Endometrium (tissue), 2 donors: ENCODE results near the gene CADM1.

Source experiments
- FAIRE-seq: peaks from 2 replicates; lab custom pipeline; 2012; peaks lifted over from hg19 to GRCh38; lab: Jason Lieb, UNC
- donor health status: control.
- donor health status: control.

The CADM1 gene

DNA sequence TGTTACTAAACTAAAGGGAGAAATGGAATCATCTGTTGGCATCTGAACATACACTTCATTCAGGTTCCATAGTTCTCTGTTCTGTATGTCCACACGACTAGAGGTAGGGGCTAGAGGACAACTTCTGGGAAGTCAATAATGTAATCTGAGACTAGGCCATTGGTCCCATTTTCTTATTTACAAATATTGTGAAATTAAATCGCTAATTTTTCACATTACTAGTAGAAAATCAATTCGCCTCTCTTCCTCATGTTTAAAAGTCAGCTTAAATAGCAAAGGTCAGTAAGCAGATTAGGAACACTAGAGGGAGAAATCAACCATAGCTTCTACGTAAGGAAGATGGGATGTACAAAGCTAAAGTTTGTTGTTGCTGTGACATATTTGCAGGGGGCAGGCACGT, 59.7 kb downstream of the CADM1 start:
- FAIRE-seq: no peak

GRCh38 chr11:115439969-115440540, 64.2 kb downstream of the CADM1 start:
- no peak for FAIRE-seq

- no peak for FAIRE-seq
These were observed 64.8 kb downstream of the CADM1 start for GRCh38 chr11:115439385-115439784.

DNA sequence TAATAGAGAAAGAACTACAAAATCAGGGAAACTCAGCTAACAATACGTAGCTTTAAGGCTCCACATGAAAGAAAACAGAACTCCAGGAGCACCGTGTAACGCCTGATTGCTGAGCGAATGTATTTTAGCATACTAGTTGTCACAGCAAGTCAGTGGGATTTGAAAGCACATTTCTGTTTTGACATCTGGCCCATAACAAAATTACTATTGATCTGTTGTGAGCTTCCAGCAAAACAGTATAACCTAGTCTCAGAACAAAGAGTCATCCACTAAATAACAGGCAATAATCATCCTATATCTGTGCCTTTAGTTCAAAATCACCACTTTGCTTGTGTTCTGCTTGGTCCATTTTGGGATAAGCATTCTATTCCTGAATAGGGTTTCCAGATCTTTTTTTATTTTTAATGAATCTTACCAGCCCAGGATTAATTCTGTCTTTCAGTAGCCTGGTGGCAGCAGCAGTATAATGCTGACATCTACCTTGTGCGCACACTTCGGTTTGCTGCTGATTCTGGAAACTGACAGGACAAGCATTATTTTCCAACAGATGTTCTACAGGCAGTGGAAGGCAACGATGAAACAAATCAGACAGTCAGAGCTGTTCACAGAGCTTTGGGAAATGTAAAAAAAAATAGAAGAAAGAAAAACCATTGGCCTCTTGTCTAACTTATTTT, 66.2 kb downstream of the CADM1 start:
- no peak for FAIRE-seq

DNA sequence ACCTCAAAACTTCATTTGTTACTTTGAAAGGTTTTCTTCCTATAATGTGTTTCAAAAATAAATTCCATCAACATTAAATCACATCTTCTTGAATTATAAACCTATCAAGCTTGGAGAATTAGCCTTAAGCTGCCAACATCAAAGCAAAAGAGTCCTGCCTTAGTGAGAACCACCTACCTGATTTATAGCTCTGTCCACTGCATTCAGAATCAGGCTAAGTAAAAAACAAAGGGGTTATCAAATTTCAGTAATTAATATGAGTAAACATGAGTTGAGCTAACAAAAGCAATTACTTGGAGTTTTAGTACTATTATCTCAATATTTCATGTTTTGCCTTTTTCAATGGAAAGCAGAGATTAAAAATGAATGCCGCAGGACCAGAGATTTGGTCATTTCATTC, 73.9 kb downstream of the CADM1 start:
- no peak for FAIRE-seq

- FAIRE-seq: no peak
These were observed 75.9 kb downstream of the CADM1 start for GRCh38 chr11:115428306-115428705.

DNA sequence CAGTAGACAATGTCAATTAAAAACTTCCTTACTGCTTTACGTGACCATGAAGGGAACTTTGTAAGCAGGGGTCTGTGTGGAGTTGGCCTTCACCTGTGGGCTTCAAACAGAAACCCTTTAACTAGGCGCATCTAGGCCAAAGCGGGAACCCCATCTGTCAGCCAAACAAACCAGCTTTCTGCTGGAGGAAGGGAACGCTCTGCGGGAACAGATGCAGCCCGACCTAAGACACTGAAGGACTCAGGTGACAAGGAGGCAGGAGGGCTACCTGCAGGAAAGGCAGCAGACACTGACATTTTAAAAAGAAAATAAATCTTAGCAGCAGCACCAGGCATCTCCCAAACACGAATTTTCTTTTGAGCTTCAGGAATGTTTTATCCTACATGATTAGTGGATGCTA, 78.4 kb downstream of the CADM1 start:
- no peak for FAIRE-seq

GRCh38 chr11:115425250-115425649, 79.0 kb downstream of the CADM1 start:
- no peak for FAIRE-seq

DNA sequence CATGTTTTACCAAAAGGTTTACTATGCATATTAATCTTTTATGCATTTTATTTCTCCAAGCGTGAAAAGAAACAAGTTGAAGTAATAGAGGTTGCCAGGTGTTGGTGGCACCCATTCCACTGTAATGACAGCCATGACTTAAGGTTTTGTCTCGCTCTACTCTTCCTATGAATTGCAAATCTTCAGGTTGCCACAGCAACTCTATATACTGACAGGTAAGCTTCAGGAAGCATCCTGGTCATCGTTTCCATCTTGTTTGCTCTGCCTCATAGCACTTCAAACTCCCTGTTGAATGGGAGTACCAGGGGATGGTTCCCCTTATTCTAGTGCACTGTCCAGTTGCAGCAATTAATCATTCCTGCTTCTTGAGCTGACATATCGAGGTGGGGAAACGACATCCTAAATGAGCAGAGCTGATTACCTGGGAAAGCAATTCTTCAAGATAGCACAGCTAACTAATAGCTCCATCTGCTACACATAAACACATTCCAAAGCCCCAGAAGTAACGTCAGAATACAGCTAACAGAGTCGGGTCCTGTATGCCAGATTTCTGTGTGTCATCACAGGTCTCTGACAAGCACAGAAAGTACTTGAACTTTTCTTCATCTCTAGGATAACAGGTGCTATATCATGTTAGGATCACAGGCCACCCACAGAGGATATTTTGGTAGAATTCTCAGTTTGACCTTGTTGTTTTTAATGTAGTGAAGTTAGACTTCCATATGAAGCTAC, 80.3 kb downstream of the CADM1 start:
- no peak for FAIRE-seq

GRCh38 chr11:115421992-115422689, 82.1 kb downstream of the CADM1 start:
- FAIRE-seq: no peak

- FAIRE-seq: no peak
These were observed 82.7 kb downstream of the CADM1 start for GRCh38 chr11:115421352-115421991.

DNA sequence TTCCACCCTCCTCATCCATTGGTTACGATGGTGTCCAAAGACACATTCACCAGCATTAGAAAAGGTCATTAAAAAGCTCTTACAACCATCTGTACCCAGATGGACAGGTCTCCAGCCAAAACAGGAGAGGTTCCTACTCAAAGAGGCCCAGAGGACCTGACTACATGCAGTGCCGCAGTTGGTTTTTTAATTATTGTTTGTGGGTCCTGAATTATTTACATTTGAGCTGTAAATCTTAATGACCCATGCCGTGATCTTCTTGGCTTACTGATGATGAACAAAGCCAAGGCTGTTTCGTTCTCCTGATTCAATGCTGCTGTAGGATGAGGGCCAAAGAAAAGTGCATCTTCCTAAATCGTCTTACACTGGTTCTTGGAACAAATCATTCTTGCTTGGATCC, 83.7 kb downstream of the CADM1 start:
- no peak for FAIRE-seq

GRCh38 chr11:115418626-115419025, 85.6 kb downstream of the CADM1 start:
- no peak for FAIRE-seq

DNA sequence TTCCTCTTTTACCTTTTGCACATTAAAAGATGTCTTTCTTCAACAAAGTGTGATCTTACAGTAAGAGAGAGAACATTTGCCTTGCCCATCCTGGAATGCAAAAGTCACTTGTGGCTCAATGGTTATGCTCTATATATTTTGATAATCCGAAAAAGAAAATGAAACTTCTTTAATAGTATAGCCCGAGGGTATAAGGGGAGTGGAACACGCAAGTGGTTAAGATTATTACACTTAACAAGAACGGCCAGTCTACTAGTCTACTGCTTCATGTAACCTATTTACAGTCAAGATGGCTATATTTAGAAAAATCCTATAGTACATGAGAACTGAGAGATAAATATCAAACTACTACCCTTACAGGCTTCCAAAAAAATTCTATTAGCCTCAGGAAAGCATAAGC, 86.1 kb downstream of the CADM1 start:
- FAIRE-seq: no peak

GRCh38 chr11:115411120-115411519, 93.1 kb downstream of the CADM1 start:
- FAIRE-seq: no peak

DNA sequence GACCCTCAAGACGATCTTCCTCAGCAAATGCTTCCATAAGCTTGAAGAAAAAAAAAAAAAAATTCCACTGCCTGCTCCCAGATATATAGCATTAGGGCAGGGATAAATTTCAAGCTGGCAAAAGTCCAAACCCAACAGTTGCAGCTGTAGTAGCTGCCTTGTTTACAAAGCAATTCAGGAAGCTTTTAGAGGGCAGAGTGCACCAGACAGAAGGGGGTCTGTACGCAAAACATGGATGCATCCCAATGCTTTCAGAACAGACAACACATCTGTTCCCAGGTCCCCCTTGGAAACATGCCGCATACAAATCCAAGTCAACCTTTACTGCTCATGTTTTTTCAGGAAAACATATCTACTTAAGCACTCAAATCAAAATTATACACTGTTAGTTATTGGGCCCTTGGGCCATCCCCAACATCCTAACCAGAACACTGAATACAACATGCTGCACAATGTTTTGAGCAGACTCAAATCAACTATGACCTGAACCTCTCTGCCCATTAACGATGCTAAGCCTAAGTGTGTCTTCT, 94.5 kb downstream of the CADM1 start:
- FAIRE-seq: no peak

DNA sequence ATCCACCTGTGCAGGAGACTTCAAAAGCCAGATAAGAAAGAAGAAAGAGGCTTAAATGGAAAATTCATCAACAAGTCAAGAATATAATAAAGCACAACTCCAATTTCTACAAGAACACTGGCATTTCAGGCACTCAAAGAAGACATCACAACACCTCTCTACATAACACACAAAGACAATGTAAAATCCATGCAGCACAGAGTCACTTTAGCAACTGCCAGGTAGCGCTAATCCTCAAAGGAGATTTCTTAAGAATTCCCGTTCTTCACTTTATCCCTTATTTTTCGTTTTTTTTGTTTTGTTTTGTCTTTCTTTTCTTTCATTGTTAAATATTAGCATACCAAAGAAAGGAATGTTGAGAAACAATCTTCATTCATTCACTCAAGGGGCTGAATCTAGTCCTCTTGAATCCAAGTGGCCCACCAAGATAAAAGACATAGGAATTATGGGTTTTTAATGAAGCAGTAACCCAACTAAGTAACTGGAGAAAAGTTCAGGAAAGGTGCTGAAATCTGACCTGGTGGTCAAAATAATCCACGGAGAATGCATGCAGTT, 95.0 kb downstream of the CADM1 start:
- FAIRE-seq: no peak

- no peak for FAIRE-seq
These were observed 95.9 kb downstream of the CADM1 start for GRCh38 chr11:115408036-115408921.

GRCh38 chr11:115407496-115407895, 96.7 kb downstream of the CADM1 start:
- FAIRE-seq: no peak

DNA sequence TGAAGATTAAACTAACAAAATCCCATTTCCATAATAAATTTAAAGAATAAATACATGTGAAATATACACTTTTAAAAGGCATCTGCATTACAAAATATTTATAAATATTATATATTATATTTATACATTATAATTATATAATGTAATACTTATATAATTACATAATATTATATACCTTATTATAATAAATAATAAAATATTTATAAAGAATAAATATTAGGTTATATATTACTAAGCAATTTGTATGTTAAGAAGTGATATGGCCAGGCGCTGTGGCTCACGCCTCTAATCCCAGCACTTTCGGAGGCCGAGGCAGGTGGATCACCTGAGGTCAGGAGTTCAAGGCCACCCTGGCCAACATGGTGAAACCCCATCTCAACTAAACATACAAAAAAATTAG, 97.8 kb downstream of the CADM1 start:
- peak; percentile 51 for FAIRE-seq
